Thyroid gland (tissue), 4 donors: ENCODE measurements around the gene LRFN2.

Experiments
- CTCF ChIP-seq, 6 experiments: fragments of 200-600 bp in 3 of 6; fragments of 450-650 bp in 3 of 6; sonication (generic) in 3 of 6; IDR thresholded peaks; one replicate each; pipeline ENCODE4 v1.5.1; 2016 to 2019; ENCODE audit warnings: antibody characterized with exemption in 6 of 6, mild to moderate bottlenecking in 2 of 6, inconsistent platforms in 1 of 6, moderate library complexity in 1 of 6
- POLR2A ChIP-seq, 2 donors: fragments of 450-650 bp; IDR thresholded peaks; one replicate each; pipeline ENCODE4 v1.6.1; 2017; ENCODE audit warnings: antibody characterized with exemption in 2 of 2, mild to moderate bottlenecking in 2 of 2, moderate library complexity in 1 of 2

- no peak for TF ChIP-seq CTCF (IDR thresholded peaks at IDR 0.05)
- TF ChIP-seq POLR2A (IDR thresholded peaks at IDR 0.05), result no peak
Measured at GRCh38 chr6:40352527-40353170, 234.5 kb downstream of the LRFN2 start.
